Testis (tissue), 3 donors: ENCODE measurements around the gene TUT4. TPM values are rescaled to one million over a fixed set of nuclear protein-coding genes. Genes with fewer than 3 reads are reported as not detected.

ENCODE experiments used
- DNase-seq: peaks from one replicate; pipeline ENCODE4 v3.0.0-alpha.2; 2019
- H3K27ac ChIP-seq, 2 donors: fragments of 200-600 bp; sonication (generic); one replicate each; pipeline ENCODE4 v1.5.1; 2019
- H3K27me3 ChIP-seq: fragments of 200-600 bp; sonication (generic); one replicate; pipeline ENCODE4 v1.5.1; 2019
- H3K36me3 ChIP-seq: fragments of 200-600 bp; sonication (generic); one replicate; pipeline ENCODE4 v1.5.1; 2017; ENCODE audit warnings: low read depth; ENCODE audit errors: missing control alignments
- H3K4me1 ChIP-seq: fragments of 200-600 bp; sonication (generic); one replicate; pipeline ENCODE4 v1.5.1; 2019
- H3K4me3 ChIP-seq, 2 donors: fragments of 200-600 bp; sonication (generic); one replicate each; pipeline ENCODE4 v1.5.1; 2017 to 2019
- H3K9me3 ChIP-seq: fragments of 200-600 bp; sonication (generic); one replicate; pipeline ENCODE4 v1.5.1; 2017
- POLR2A ChIP-seq: fragments of 450-650 bp; IDR thresholded peaks from one replicate; pipeline ENCODE4 v1.6.1; 2017; ENCODE audit warnings: antibody characterized with exemption, mild to moderate bottlenecking, moderate library complexity
- WGBS, 2 donors: methylation state at CpG; one replicate each; pipeline ENCODE4 v1.1.5; 2018; 5-methylcytosine and 5-hydroxymethylcytosine counted together
- intact Hi-C: fragments of 100-400 bp; cut with DNase I; formaldehyde crosslinking; loops from one replicate; pipeline ENCODE4 v1.15.1; 2023; ENCODE audit warnings: low total_unique reads
- polyA plus RNA-seq: library from polyadenylated mRNA; stranded (reverse); fragments of 350-450 nt; fragmentation: Illumina TruSeq; extraction: RNeasy Lipid Tissue Mini Kit (QIAGEN cat#74804); gene quantifications from one replicate; pipeline ENCODE4 v1.2.3, GENCODE V29; 2014; ENCODE audit warnings: low read depth, low replicate concordance; ENCODE audit not compliant: insufficient read depth
- total RNA-seq, 2 donors: library from RNA; depleted of rRNA; stranded (reverse); fragments of >200 nt; gene quantifications; one replicate each; pipeline ENCODE4 v1.2.3, GENCODE V29; 2016
- TF ChIP-seq, protein P1 (sequence below), 3 experiments: fragments of 450-650 bp in 2 of 3; fragments of 200-600 bp in 1 of 3; sonication (generic) in 1 of 3; IDR thresholded peaks; one replicate each; pipeline ENCODE4 v1.5.1; 2016 to 2019; ENCODE audit warnings: antibody characterized with exemption in 3 of 3, mild to moderate bottlenecking in 2 of 3, moderate library complexity in 1 of 3

TUT4 gene
- total and polyA plus RNA-seq, 3 donors from 2014 or later, result 63.3 to 146 (median 136) TPM

DNA sequence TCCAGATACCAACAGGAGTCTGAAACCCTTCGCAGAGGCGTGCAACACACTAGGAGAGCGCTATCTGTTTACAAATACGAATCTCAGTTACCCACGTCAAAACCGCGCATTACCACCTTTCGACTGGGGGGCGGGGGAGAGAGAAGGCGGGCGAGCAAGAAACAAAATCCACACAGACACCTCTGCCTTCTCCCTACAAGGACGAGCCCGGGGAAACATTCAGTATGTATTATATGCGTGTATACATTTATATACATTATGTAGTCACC is 722 bp downstream of the TUT4 start:
- H3K27me3 ChIP-seq, result no peaks in the 10 kb centered on the region
- 0 to 1% methylated on average over 14 of the region's 14 CpGs for WGBS, 2 donors
- H3K27ac ChIP-seq, result peak overlapping the region; percentile 90 to 99
- intact Hi-C loops, result no loop called here
- no peaks in the 10 kb centered on the region for H3K36me3 ChIP-seq
- TF ChIP-seq POLR2A, result no peak
- TF ChIP-seq, protein P1, sequence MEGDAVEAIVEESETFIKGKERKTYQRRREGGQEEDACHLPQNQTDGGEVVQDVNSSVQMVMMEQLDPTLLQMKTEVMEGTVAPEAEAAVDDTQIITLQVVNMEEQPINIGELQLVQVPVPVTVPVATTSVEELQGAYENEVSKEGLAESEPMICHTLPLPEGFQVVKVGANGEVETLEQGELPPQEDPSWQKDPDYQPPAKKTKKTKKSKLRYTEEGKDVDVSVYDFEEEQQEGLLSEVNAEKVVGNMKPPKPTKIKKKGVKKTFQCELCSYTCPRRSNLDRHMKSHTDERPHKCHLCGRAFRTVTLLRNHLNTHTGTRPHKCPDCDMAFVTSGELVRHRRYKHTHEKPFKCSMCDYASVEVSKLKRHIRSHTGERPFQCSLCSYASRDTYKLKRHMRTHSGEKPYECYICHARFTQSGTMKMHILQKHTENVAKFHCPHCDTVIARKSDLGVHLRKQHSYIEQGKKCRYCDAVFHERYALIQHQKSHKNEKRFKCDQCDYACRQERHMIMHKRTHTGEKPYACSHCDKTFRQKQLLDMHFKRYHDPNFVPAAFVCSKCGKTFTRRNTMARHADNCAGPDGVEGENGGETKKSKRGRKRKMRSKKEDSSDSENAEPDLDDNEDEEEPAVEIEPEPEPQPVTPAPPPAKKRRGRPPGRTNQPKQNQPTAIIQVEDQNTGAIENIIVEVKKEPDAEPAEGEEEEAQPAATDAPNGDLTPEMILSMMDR (IDR thresholded peaks at IDR 0.05), result no peak
- H3K4me1 ChIP-seq, result peaks cover 15% of the 10 kb centered on the region
- H3K9me3 ChIP-seq, result no peaks in the 10 kb centered on the region
- DNase-seq, result peak; percentile 75
- peak overlapping the region; percentile 87 to 100 for H3K4me3 ChIP-seq

DNA sequence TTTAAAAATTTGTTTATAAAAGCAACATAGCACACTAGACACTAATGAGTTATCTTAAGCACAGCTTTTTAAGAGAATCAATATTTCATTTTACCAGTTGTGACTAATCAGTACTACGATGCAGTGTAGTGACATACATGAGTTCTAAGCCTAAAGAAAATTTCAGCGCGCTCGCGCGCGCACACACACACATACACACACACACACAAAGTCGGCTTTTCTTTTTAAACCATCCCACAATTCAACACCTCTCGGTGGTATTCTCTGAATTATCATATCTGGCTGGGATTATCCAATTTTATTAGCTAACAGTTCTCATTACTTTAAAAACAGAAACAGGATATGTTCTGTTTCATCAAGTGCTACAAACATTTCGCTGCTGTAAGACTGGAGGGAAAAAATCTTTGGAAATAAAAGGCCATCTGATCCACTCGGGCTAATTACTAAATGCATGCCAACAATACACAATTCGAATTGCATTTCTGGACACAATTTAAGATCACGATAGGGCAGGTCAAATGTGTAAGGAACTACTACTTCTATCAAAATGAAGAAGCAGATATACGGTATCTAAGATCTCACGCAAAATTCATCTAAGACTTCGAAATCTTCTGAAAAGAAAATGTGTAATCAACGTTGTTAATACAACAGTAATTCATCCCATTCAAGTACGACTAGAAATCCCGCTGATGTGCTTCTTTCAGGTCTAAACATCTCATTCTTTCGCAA is 1.2 kb downstream of the TUT4 start:
- H3K36me3 ChIP-seq, result no peaks in the 10 kb centered on the region
- H3K4me3 ChIP-seq, result peak overlapping the region; percentile 87 to 100
- no peaks in the 10 kb centered on the region for H3K9me3 ChIP-seq
- intact Hi-C loops, result no loop called here
- peak overlapping the region; percentile 90 to 99 for H3K27ac ChIP-seq
- H3K4me1 ChIP-seq, result peaks cover 15% of the 10 kb centered on the region
- H3K27me3 ChIP-seq, result no peaks in the 10 kb centered on the region
- no peak for TF ChIP-seq POLR2A
- TF ChIP-seq, protein P1 (IDR thresholded peaks at IDR 0.05), result no peak
- whole genome bisulfite sequencing, 2 donors, result 3 to 4% methylated on average over 20 of the region's 20 CpGs
- DNase-seq, result peak; percentile 52

DNA sequence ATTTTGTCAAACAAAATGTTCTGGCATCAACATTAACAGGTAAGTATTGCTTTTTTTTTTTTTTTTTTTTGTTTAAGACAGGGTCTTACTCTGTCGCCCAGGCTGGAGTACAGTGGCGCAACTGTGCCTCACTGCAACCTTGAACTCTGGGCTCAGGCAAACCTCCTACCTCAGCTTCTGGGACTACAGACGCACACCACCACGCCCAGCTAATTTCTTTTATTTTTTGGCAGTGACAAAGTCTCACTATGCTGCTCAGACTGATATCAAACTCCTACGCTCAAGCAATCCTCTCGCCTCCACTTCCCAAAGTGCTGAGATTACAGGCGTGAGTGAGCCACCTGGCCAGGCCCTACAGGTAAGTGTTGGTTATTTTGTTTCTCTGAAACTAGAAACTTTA is 2.4 kb downstream of the TUT4 start:
- intact Hi-C loops, result no loop called here
- Histone ChIP-seq H3K4me1 (peaks cover 15% of the 10 kb centered on the region), H3K27ac (no peak overlapping the region), H3K4me3 (no peak overlapping the region), H3K9me3 (no peaks in the 10 kb centered on the region), H3K27me3 (no peaks in the 10 kb centered on the region), H3K36me3 (no peaks in the 10 kb centered on the region)
- TF ChIP-seq POLR2A, result no peak
- TF ChIP-seq, protein P1 (IDR thresholded peaks at IDR 0.05), result no peak
- DNase-seq, result peak; percentile 66
- 15 to 33% methylated on average over 7 of the region's 7 CpGs for WGBS, 2 donors

DNA sequence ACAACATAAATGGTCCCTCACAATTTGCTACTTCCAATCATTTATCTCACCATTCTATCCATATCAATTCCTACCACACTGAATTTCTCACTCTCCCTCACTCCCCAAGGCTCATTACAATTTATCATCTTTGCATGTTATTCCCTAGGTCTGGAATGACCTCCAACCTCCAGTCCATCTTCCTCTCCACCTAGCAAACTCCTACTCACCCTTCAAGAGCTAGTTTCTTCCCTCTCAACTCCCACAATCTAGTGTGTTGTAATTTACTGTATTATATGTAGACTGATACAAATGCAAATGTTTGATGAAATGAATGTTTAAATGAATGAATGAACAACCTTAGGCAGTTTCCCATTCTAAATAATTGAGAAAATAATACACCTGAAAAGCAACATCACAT is 3.6 kb downstream of the TUT4 start:
- intact Hi-C loops, result no loop called here
- H3K27ac ChIP-seq, result no peak overlapping the region
- no peaks in the 10 kb centered on the region for H3K9me3 ChIP-seq
- no peaks in the 10 kb centered on the region for H3K36me3 ChIP-seq
- H3K27me3 ChIP-seq, result no peaks in the 10 kb centered on the region
- no peak overlapping the region for H3K4me3 ChIP-seq
- no peak for DNase-seq
- TF ChIP-seq, protein P1 (IDR thresholded peaks at IDR 0.05), result no peak
- TF ChIP-seq POLR2A, result no peak
- H3K4me1 ChIP-seq, result peaks cover 15% of the 10 kb centered on the region

DNA sequence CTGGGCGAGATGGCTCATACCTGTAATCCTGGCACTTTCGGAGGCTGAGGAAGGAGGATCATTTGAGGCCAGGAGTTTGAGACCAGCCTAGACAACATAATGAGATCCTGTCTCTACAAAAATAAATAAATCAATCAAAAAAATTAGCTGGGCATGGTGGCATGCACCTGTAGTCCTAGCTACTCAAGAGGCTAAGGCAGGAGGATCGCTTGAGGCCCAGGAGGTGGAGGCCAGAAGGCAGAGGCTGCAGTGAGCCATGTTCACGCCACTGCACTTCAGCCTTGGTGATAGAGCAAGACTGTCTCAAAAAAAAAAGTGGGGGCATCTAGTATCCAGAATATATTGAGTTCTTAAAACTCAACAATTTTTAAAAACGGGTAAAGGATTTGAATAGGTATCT is 6.0 kb downstream of the TUT4 start:
- DNase-seq, result no peak
- no peaks in the 10 kb centered on the region for H3K9me3 ChIP-seq
- intact Hi-C loops, result no loop called here
- TF ChIP-seq POLR2A, result no peak
- TF ChIP-seq, protein P1 (IDR thresholded peaks at IDR 0.05), result no peak
- H3K4me3 ChIP-seq, result no peak overlapping the region
- H3K27me3 ChIP-seq, result no peaks in the 10 kb centered on the region
- 90 to 95% methylated on average over 5 of the region's 5 CpGs for WGBS, 2 donors
- H3K27ac ChIP-seq, result no peak overlapping the region
- no peaks in the 10 kb centered on the region for H3K36me3 ChIP-seq
- H3K4me1 ChIP-seq, result peaks cover 15% of the 10 kb centered on the region
